KOPT-K1 (cell line): ENCODE results near the gene MTUS2.

Experiments
- H3K27ac ChIP-seq: fragments of 200-600 bp; sonication (generic); 2 replicates; pipeline ENCODE4 v1.5.1; 2016; ENCODE audit warnings: antibody characterized with exemption, mild to moderate bottlenecking, low read depth, low read length; ENCODE audit not compliant: poor library complexity, severe bottlenecking
- H3K36me3 ChIP-seq: fragments of 200-600 bp; sonication (generic); 2 replicates; pipeline ENCODE4 v1.5.1; 2017; ENCODE audit warnings: antibody characterized with exemption, mild to moderate bottlenecking, low read length, moderate library complexity; ENCODE audit not compliant: insufficient read depth
- H3K9me3 ChIP-seq: fragments of 200-600 bp; sonication (generic); 2 replicates; pipeline ENCODE4 v1.5.1; 2017; ENCODE audit warnings: antibody characterized with exemption, low read length, mild to moderate bottlenecking; ENCODE audit not compliant: insufficient read depth, poor library complexity, severe bottlenecking

MTUS2 gene

DNA sequence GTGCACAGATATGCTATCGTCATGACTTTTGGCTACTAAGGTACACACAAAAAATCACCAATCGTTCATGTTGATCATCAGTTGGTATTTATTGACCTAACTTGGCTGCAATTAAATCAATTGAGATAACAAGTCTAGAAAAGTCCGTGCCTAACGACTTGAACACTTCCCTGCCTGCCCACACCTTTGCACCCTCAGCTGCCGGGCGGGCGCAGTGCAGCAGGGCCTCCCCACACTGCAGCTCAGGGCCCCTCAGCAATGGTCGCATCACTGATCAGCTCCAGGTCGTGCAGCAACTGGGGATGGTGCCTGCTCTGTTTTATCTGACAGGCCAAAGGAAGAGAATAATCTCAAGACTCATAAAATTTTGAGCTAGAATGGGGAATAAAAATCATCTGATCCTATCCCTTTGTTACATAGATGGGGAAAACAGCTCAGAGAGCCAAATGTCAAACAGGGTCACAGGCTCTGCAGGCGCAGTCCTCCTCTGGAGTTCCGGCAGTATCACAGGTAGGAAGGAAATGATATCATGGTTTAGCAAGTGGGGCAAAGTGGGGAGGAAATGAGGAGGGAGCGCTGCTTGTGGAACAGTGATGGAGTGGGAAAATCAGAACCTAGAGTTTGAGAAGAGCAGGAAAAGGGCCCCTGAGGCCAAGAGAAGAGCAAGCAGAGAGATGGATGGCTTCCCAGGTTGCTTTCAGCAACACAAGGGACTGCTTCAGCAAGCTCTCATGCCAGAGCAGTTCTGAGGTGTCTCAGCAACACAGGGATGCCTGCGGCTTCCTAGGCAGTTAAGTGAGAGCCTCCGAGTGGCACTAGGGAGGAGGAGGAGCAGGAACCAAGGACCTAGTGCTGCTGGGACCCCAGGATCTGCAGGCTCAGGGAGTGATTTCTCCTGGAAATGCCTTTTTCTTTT is 717.9 kb downstream of the MTUS2 start:
- no peak overlapping the region for H3K27ac ChIP-seq
- H3K36me3 ChIP-seq: peaks cover 83% of the 10 kb centered on the region
- no peaks in the 10 kb centered on the region for H3K9me3 ChIP-seq

GRCh38 chr13:29538652-29539040 is 718.5 kb downstream of the MTUS2 start:
- H3K27ac ChIP-seq: no peak overlapping the region
- H3K9me3 ChIP-seq: no peaks in the 10 kb centered on the region
- peaks cover 76% of the 10 kb centered on the region for H3K36me3 ChIP-seq

GRCh38 chr13:29539856-29540255 is 719.7 kb downstream of the MTUS2 start:
- H3K36me3 ChIP-seq: peaks cover 68% of the 10 kb centered on the region
- no peaks in the 10 kb centered on the region for H3K9me3 ChIP-seq
- H3K27ac ChIP-seq: no peak overlapping the region

DNA sequence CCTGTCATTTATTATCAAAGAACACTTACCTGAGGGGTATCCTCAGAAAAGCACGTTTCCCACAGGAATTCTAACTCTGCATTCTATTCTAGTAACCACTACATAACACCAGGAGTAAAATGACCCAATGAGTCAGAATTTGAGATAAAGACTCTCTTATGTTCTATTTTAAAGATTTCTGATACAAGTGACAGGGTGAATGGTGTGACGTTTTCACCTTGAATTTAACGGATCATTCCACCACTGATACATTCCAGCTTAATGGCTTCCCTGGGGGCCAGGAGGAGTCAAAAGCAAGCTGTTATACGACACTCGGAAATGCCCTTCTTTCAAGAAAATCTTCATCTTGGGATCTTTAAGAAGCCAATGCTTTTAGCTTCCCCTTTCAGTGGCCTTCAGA is 720.2 kb downstream of the MTUS2 start:
- peaks cover 69% of the 10 kb centered on the region for H3K36me3 ChIP-seq
- no peak overlapping the region for H3K27ac ChIP-seq
- H3K9me3 ChIP-seq: no peaks in the 10 kb centered on the region

GRCh38 chr13:29540799-29541198 is 720.7 kb downstream of the MTUS2 start:
- Histone ChIP-seq H3K9me3 (no peaks in the 10 kb centered on the region), H3K27ac (no peak overlapping the region), H3K36me3 (peaks cover 69% of the 10 kb centered on the region)

DNA sequence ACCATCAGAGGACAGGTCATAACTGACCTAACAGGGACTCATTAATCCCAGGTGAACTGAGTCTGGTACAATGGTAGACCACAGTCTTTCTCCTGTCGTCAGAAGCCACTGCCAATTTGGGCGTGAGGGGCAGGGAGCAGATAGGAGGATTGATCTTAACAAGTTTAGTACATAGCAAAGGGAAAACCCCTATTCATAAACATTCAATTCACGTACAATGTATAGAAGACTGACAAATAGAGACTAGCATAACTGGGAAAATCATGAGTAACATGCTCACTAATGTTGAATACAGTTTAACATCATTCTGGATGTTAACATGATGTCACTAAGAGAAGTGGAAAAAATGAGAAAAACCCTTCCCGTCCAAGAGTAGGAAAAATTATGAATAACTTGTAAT is 721.3 kb downstream of the MTUS2 start:
- no peaks in the 10 kb centered on the region for H3K9me3 ChIP-seq
- H3K36me3 ChIP-seq: peaks cover 69% of the 10 kb centered on the region
- no peak overlapping the region for H3K27ac ChIP-seq

DNA sequence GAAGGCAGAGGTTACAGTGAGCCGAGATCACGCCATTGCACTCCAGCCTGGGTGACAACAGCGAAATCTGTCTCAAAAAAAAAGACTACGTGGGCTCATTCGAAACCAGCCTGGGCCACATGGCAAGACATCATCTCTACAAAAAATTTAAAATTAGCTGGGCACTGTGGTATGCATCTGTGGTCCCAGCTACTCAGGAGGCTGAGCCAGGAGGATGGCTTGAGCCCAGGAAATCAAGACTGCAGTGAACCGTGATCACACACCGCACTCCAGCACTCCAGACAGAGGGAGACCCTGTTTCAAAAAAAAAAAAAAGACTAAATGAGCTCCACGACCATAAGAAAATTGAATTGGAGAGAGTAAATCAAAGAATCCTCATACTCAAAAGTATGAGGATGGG is 722.2 kb downstream of the MTUS2 start:
- H3K9me3 ChIP-seq: no peaks in the 10 kb centered on the region
- peaks cover 70% of the 10 kb centered on the region for H3K36me3 ChIP-seq
- no peak overlapping the region for H3K27ac ChIP-seq

DNA sequence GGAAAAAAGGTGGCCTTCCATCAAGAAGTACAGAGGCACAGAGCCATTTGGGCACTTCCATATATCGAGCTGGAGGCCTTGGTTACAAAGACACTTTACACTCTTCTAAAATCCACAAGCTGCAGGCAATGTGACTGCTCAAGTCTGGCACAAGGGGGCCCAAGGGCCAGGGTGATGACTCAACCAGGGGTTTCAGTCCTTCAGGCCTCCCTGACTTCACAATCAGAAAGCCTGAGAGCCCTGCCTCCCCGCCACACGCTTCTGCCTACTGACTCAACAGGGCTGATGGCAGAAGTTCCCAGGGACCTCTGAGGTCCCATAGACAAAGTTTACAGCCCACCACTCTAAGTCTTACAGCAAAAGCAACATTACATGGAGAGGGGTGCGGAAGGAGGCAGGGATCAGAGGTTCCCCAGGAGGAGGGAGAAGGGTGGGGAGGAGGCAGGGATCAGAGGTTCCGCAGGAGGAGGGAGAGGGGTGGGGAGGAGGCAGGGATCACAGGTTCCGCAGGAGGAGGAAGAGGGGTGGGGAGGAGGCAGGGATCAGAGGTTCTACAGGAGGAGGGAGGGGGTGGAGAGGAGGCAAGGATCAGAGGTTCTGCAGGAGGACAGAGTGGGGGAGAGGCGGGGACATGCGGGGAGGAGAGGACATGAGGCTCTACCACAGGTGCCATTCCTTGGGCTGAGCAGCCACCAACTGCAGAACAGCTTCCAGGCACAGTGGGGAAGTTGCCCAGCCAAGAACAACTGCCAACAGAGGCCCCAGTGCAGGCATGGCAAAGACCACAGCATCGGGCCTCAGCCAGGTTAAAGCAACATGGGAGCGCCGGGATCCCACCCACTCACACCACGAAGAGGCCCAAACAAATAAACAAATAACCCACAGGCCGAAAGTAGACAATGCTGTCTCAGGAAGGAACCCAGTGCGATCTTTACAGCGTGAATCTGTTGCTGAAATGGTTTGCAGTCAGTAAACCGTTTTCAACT is 723.4 kb downstream of the MTUS2 start:
- Histone ChIP-seq H3K36me3 (peaks cover 70% of the 10 kb centered on the region), H3K9me3 (no peaks in the 10 kb centered on the region), H3K27ac (no peak overlapping the region)

GRCh38 chr13:29545988-29546387 is 725.8 kb downstream of the MTUS2 start:
- Histone ChIP-seq H3K9me3 (no peaks in the 10 kb centered on the region), H3K36me3 (peaks cover 70% of the 10 kb centered on the region)

DNA sequence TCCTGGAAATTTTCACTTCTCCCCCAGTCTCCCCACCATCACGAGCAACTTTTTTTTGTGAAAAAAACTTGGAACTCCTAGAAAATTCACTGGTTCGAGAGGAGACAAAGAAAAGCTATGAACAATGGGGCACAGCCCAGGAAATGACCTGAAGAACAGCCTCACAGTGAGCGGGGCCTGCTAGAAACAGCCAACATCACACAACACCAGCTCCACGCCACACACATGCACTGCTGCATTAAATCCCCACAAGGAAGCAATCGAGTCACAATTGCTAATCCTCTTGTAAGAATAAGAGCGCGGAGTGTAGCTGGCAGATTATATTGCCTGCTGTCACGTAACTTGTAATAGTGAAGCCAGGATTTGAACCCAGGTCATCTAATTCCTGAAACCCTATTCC is 726.5 kb downstream of the MTUS2 start:
- Histone ChIP-seq H3K27ac (no peak overlapping the region), H3K9me3 (no peaks in the 10 kb centered on the region), H3K36me3 (peaks cover 70% of the 10 kb centered on the region)

More at GRCh38 chr13:29545988-29546387, 725.8 kb downstream of the MTUS2 start:
- H3K27ac ChIP-seq: no peak overlapping the region

DNA sequence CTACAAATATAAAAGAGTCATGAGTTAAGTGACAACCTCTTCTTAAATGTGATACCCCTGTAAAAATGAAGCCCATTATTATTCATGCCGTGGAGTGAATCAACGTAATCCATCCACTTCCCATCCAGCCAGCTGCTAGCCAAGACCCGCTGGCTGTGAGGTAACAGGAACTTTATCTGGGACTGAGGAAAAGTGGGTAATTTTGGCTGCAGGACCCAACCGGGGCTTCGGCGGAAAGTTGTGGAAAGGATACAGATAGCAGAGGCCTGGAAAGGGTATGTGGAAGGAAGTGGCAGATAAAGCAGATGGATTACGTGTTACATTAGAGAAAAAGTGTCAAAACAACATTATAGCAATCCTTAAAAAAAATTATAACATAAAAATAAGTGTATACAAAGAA is 727.0 kb downstream of the MTUS2 start:
- H3K9me3 ChIP-seq: no peaks in the 10 kb centered on the region
- no peak overlapping the region for H3K27ac ChIP-seq
- peaks cover 75% of the 10 kb centered on the region for H3K36me3 ChIP-seq

DNA sequence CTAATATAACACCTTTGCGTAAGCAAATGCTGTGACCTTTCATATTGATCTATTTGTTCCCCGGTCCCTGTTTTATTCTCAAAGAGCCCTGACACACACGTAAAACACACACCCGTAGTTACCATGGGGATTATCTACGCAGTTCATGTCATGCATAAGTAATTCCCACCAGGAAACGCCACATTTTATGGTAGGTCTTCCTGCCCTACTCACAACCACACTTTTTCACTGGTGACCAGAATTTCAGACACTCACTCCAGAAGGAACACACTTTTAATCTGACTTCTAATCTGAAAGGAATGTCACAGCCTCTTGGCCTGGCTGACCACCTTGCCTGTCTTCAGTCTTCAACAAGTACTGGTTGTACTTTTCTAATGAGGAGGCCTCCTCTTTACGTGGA is 728.6 kb downstream of the MTUS2 start:
- H3K27ac ChIP-seq: no peak overlapping the region
- H3K36me3 ChIP-seq: peaks cover 91% of the 10 kb centered on the region
- no peaks in the 10 kb centered on the region for H3K9me3 ChIP-seq

DNA sequence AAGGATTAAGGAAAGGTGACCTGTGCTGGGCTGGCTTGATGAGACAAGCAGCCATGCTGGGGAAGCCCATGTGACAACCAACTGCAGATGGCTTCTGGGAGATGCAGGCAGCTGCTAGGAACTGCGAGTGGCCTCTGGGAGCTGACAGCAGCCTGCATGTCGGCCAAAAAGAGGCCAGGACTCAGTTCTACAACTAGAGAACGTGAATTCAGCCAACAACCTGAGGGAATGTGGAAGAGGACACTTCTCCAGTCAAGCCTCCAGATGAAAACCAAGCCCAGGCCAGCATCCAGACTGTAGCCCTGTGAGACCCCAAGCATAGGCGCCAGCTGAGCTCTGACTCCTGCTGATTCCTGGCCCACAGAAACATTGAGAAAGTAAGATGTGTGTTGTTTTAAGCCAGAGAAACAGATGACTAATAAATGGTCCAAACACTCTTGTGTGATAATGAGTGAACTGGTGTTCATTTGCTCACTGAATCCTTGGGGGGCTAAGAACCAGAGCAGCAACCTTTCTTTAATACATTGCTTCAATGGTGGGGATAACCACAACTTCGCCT is 730.4 kb downstream of the MTUS2 start:
- H3K9me3 ChIP-seq: no peaks in the 10 kb centered on the region
- H3K36me3 ChIP-seq: peaks cover 92% of the 10 kb centered on the region

GRCh38 chr13:29551214-29551613 is 731.1 kb downstream of the MTUS2 start:
- Histone ChIP-seq H3K36me3 (peaks cover 85% of the 10 kb centered on the region), H3K27ac (no peak overlapping the region), H3K9me3 (no peaks in the 10 kb centered on the region)

More for the DNA sequence above, 730.4 kb downstream of the MTUS2 start:
- no peak overlapping the region for H3K27ac ChIP-seq
